ENCODE measurements around the gene TST. TPM values are rescaled to one million over a fixed set of nuclear protein-coding genes. Genes with fewer than 3 reads are reported as not detected.

Gene TST
- total RNA-seq = 23.7 and 26.8 TPM in 2 replicates

DNA sequence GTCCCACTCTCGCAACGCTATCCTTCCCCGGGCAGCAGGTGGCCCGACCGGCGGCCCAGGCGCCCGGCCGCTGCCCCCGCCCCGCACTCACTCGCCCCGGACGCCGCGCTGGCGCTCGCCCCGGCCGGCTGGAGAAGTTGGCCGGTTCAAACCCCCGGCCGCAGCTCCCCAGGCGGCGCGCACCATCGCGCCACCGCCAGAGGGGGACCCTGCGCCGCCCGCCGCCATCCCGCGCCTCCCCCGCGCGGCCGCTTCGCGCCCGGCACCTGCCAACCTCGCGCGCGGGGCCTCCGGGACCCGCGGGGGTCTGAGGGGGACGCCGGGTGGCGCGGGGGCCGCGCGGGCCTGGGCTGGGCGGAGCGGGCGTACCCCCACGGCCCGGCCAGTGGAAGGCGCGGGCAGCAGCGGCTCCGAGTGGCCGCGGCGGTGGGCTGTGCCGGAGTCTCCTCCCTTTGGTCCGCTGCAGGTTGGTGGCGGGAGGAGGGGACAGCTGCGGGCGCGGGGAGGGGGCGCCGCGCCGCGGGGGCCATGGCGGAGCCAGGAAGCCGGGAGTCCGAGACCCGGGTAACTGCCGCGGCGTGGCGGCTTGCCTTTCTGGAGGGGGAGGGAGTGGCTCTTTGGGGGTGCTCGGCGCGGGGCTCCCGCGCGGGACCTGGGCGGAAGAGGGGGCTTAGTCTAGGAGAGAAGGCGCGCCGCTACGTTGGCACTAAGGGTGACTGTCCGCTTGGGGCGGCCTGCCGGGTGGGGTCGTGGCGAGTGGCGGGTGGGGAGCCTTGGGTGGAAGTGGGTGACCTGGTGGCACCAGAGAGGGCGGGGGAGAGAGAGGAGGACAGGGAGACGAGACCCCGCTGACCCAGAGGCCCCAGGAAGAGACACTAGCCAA, at the start of gene TST, which contains the start of gene MPST:
TST (minus strand) TSS at position 139 of the 883 bp plus-strand sequence. CDS start 715 bp downstream, outside the sequence.
MPST (plus strand) TSS at position 434 of the 883 bp plus-strand sequence; CDS start at position 529, 95 bp downstream.

DNA sequence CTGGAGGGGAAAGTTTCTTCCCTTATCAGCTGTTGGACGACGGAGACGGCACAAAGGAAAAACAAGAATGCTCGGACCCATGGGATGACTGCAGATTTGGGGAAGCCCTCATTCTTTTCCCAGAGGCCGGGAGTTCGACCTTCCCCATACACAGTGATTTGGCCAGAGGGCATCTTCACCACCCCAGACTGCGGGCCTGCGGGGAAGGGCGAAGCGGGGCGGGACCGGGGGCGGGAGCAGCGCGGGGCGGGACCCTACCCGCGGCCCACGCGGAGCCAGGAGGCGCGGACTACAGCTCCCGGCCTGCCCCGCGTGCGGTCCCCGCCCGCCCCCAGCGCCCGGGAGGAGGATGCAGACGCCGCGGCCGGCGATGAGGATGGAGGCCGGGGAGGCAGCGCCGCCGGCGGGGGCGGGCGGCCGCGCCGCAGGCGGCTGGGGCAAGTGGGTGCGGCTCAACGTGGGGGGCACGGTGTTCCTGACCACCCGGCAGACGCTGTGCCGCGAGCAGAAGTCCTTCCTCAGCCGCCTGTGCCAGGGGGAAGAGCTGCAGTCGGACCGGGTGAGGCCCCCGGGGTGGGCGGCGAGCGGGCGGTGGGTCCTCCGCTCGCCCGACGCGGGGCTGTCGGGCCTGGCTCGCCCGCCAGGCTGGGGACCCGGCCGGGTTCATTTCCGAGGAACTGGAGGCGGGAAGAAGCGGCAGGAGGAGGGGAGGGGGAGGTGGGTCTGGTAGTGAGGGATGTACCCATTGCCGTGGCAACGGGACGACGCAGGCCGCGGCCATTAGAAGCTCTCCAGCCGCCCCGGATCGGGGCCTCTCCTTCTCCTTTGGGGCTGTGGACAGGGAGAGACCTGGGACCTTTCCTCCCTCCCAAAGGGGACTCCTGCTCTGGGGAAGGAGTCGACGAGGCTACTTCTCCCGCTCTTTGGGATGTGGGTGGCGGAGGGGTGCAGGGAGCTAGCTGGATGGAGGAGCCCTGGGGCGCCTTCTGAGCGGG, 32.4 kb upstream of the TST start, which contains the start of gene KCTD17:
KCTD17 (plus strand) TSS at position 352 of the 995 bp plus-strand sequence; CDS start at position 371, 19 bp downstream.

Other genes starting within 250 kb of the TST start
- 16.5 and 19.8 TPM in 2 replicates for gene IFT27, start 243.3 kb downstream of the TST start, total RNA-seq
- gene PVALB, start 202.4 kb downstream of the TST start, total RNA-seq = not detected in 2 replicates
- not detected in 2 replicates for gene NCF4, start 158.4 kb downstream of the TST start, total RNA-seq
- 0.44 TPM in 1 of 2 replicates, not detected in the other for gene CSF2RB, start 105.8 kb downstream of the TST start, total RNA-seq
- gene MPST, start 295 bp upstream of the TST start, total RNA-seq = 42.9 and 67.2 TPM in 2 replicates
- gene KCTD17, start 32.3 kb upstream of the TST start, total RNA-seq = 27.8 and 32.7 TPM in 2 replicates
- gene TMPRSS6, start 90.3 kb upstream of the TST start, total RNA-seq = not detected in 2 replicates
- gene IL2RB, start 130.5 kb upstream of the TST start, total RNA-seq = not detected in 2 replicates
- gene C1QTNF6, start 168.8 kb upstream of the TST start, total RNA-seq = 2.9 and 9.3 TPM in 2 replicates
- 0.33 TPM in 1 of 2 replicates, not detected in the other for gene SSTR3, start 193.0 kb upstream of the TST start, total RNA-seq
- 2.8 and 4.0 TPM in 2 replicates for gene RAC2, start 224.8 kb upstream of the TST start, total RNA-seq

Data from smooth muscle cell of trachea (primary cell).